Measurements from ENCODE around the gene STAC2. TPM values are rescaled to one million over a fixed set of nuclear protein-coding genes. Genes with fewer than 3 reads are reported as not detected.

Gene STAC2
- total and polyA plus RNA-seq, 9 of the 15 experiments (the other 6 are each of a cell fraction or from before 2014, with no cell fraction given) = not detected

DNA sequence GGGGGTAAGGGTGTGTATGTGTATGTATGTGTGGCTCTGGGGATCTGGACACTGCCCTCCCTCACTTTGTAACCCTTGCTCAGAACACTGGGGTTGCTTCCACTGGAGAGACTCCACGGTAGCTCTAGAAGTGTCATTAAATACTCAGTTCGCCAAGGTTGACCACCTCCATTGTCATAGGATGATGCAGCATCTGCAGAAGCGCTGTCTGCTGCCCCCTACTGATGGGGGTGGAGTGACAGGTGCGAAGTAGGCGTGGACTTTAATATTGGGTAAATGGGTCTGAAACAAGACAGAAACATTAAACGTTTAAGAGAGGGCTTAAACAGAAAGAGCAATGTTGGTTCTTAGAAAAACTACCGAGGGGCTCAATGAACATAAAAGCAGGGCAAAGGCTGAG is 35.5 kb upstream of the STAC2 start (continued):
- TF ChIP-seq, protein P1, sequence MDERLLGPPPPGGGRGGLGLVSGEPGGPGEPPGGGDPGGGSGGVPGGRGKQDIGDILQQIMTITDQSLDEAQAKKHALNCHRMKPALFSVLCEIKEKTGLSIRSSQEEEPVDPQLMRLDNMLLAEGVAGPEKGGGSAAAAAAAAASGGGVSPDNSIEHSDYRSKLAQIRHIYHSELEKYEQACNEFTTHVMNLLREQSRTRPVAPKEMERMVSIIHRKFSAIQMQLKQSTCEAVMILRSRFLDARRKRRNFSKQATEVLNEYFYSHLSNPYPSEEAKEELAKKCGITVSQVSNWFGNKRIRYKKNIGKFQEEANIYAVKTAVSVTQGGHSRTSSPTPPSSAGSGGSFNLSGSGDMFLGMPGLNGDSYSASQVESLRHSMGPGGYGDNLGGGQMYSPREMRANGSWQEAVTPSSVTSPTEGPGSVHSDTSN (CRISPR knock-in tag; IDR thresholded peaks at IDR 0.05; ENCODE audit: low read depth) = no peak
- TF ChIP-seq, protein P1 (tag; conservative IDR thresholded peaks at IDR 0.05; ENCODE audit: low read depth) = 0 out of 2 replicates have a peak, but pooled peaks have one; percentile 10
- TF ChIP-seq CBFB (CRISPR knock-in tag; IDR thresholded peaks at IDR 0.05) (no peak), ZFP1 (CRISPR knock-in tag; IDR thresholded peaks at IDR 0.05) (no peak), HMGN3 (IDR thresholded peaks at IDR 0.05; ENCODE audit: borderline replicate concordance, extremely low read depth, insufficient read length, low read depth, low read length) (no peak), ZNF408 (CRISPR knock-in tag; IDR thresholded peaks at IDR 0.05; ENCODE audit: low read depth) (no peak), BHLHE40 (IDR thresholded peaks at IDR 0.05; ENCODE audit: low read length) (no peak), RAD21 (CRISPR knock-in tag; conservative IDR thresholded peaks at IDR 0.05 in 1 of 2, IDR thresholded peaks at IDR 0.05 in 1 of 2) (peak in 1 of 2 experiments; percentile 30; a peak in 1 of 4 replicates), PCBP1 (IDR thresholded peaks at IDR 0.05; ENCODE audit: low read depth, low read length, poor library complexity, severe bottlenecking) (no peak), SMARCA4 (IDR thresholded peaks at IDR 0.05) (no peak)
- TF ChIP-seq, protein P2, sequence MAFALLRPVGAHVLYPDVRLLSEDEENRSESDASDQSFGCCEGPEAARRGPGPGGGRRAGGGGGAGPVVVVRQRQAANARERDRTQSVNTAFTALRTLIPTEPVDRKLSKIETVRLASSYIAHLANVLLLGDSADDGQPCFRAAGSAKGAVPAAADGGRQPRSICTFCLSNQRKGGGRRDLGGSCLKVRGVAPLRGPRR (CRISPR knock-in tag; IDR thresholded peaks at IDR 0.05) = no peak
- TF ChIP-seq, protein P3, sequence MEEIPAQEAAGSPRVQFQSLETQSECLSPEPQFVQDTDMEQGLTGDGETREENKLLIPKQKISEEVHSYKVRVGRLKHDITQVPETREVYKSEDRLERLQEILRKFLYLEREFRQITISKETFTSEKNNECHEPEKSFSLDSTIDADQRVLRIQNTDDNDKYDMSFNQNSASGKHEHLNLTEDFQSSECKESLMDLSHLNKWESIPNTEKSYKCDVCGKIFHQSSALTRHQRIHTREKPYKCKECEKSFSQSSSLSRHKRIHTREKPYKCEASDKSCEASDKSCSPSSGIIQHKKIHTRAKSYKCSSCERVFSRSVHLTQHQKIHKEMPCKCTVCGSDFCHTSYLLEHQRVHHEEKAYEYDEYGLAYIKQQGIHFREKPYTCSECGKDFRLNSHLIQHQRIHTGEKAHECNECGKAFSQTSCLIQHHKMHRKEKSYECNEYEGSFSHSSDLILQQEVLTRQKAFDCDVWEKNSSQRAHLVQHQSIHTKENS (CRISPR knock-in tag; IDR thresholded peaks at IDR 0.05) = no peak
- TF ChIP-seq, protein P4, sequence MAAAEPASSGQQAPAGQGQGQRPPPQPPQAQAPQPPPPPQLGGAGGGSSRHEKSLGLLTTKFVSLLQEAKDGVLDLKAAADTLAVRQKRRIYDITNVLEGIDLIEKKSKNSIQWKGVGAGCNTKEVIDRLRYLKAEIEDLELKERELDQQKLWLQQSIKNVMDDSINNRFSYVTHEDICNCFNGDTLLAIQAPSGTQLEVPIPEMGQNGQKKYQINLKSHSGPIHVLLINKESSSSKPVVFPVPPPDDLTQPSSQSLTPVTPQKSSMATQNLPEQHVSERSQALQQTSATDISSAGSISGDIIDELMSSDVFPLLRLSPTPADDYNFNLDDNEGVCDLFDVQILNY (CRISPR knock-in tag; IDR thresholded peaks at IDR 0.05) = no peak
- TF ChIP-seq, protein P5, sequence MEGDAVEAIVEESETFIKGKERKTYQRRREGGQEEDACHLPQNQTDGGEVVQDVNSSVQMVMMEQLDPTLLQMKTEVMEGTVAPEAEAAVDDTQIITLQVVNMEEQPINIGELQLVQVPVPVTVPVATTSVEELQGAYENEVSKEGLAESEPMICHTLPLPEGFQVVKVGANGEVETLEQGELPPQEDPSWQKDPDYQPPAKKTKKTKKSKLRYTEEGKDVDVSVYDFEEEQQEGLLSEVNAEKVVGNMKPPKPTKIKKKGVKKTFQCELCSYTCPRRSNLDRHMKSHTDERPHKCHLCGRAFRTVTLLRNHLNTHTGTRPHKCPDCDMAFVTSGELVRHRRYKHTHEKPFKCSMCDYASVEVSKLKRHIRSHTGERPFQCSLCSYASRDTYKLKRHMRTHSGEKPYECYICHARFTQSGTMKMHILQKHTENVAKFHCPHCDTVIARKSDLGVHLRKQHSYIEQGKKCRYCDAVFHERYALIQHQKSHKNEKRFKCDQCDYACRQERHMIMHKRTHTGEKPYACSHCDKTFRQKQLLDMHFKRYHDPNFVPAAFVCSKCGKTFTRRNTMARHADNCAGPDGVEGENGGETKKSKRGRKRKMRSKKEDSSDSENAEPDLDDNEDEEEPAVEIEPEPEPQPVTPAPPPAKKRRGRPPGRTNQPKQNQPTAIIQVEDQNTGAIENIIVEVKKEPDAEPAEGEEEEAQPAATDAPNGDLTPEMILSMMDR (IDR thresholded peaks at IDR 0.05 in 2 of 3, conservative IDR thresholded peaks at IDR 0.05 in 1 of 3; ENCODE audit: insufficient read depth in 2 of 3, low read depth in 1 of 3, low read length in 3 of 3) = peak; percentile 69 to 85 (median 77)

Data from K562 (cell line).